Glutamatergic neuron (in vitro differentiated cells): ENCODE measurements around the gene TTC9C. TPM values are rescaled to one million over a fixed set of nuclear protein-coding genes. Genes with fewer than 3 reads are reported as not detected.
A peak's percentile ranks its signal among the peaks of the same experiment; 100 is the strongest.

Source experiments
- DNase-seq: peaks from one replicate; pipeline ENCODE4 v3.0.0; 2022
- H3K27ac Mint-ChIP-seq: one replicate; pipeline ENCODE4 v1.8.0; 2020; ENCODE audit warnings: mild to moderate bottlenecking, mixed read lengths, inconsistent platforms; ENCODE audit not compliant: unreplicated experiment
- H3K27me3 Mint-ChIP-seq: one replicate; pipeline ENCODE4 v1.8.0; 2020; ENCODE audit warnings: mild to moderate bottlenecking, moderate library complexity, mixed read lengths, inconsistent platforms; ENCODE audit not compliant: unreplicated experiment
- H3K36me3 Mint-ChIP-seq: one replicate; pipeline ENCODE4 v1.8.0; 2020; ENCODE audit warnings: mild to moderate bottlenecking, mixed read lengths, inconsistent platforms; ENCODE audit not compliant: unreplicated experiment
- H3K4me1 Mint-ChIP-seq: one replicate; pipeline ENCODE4 v1.8.0; 2020; ENCODE audit warnings: mild to moderate bottlenecking, low read depth, mixed read lengths, inconsistent platforms; ENCODE audit not compliant: unreplicated experiment
- H3K4me3 Mint-ChIP-seq: one replicate; pipeline ENCODE4 v1.8.0; 2020; ENCODE audit warnings: mild to moderate bottlenecking, mixed read lengths, inconsistent platforms; ENCODE audit not compliant: unreplicated experiment
- H3K9me3 Mint-ChIP-seq: one replicate; pipeline ENCODE4 v1.8.0; 2020; ENCODE audit warnings: mild to moderate bottlenecking, moderate library complexity, mixed read lengths, inconsistent platforms; ENCODE audit not compliant: unreplicated experiment
- CTCF ChIP-seq: fragments of 200-600 bp; sonication (generic); IDR thresholded peaks from one replicate; pipeline ENCODE4 v1.5.0; 2021; ENCODE audit not compliant: partially characterized antibody, unreplicated experiment
- total RNA-seq: library from RNA; stranded (reverse); fragmentation: NEBNext Ultra II Directional; extraction: Animal tissue kit (Norgen Biotek cat#: 25700); gene quantifications from one replicate; pipeline ENCODE4 v1.2.1, GENCODE V29; 2021; ENCODE audit not compliant: unreplicated experiment

Gene TTC9C
- total RNA-seq, 1 donor from 2014 or later, result 34.1 TPM

- Mint-ChIP-seq H3K4me1 (peaks cover 12% of the 10 kb centered on the region), H3K9me3 (peaks cover 17% of the 10 kb centered on the region), H3K36me3 (no peaks in the 10 kb centered on the region), H3K27me3 (no peaks in the 10 kb centered on the region), H3K4me3 (peak overlapping the region; percentile 98), H3K27ac (peak overlapping the region; percentile 98)
- DNase-seq, result no peak
- TF ChIP-seq CTCF, result no peak
These were observed 42.5 kb downstream of the TTC9C start for GRCh38 chr11:62770778-62771143.

GRCh38 chr11:62771144-62772021 is 43.1 kb downstream of the TTC9C start, which contains the start of gene TAF6L:
TSS of gene TAF6L (plus strand) at chr11:62771396. CDS start at chr11:62775784, 4,388 bp downstream.
- Mint-ChIP-seq H3K27me3 (no peaks in the 10 kb centered on the region), H3K4me1 (peaks cover 12% of the 10 kb centered on the region), H3K27ac (peak within 1 kb of the TSS; percentile 98), H3K4me3 (peak within 1 kb of the TSS; percentile 98), H3K9me3 (peaks cover 17% of the 10 kb centered on the region), H3K36me3 (no peaks in the 10 kb centered on the region)
- peak; percentile 96 for DNase-seq
- no peak for TF ChIP-seq CTCF

- TF ChIP-seq CTCF, result no peak
- peaks cover 17% of the 10 kb centered on the region for H3K9me3 Mint-ChIP-seq
- no peak overlapping the region for H3K4me3 Mint-ChIP-seq
- H3K4me1 Mint-ChIP-seq, result peaks cover 12% of the 10 kb centered on the region
- no peaks in the 10 kb centered on the region for H3K27me3 Mint-ChIP-seq
- no peak for DNase-seq
- H3K27ac Mint-ChIP-seq, result no peak overlapping the region
- H3K36me3 Mint-ChIP-seq, result no peaks in the 10 kb centered on the region
These were observed 46.1 kb downstream of the TTC9C start for GRCh38 chr11:62774407-62774806.

GRCh38 chr11:62775646-62776045 is 47.4 kb downstream of the TTC9C start:
- H3K36me3 Mint-ChIP-seq, result no peaks in the 10 kb centered on the region

More at GRCh38 chr11:62775646-62776045, 47.4 kb downstream of the TTC9C start:
- Mint-ChIP-seq H3K27me3 (no peaks in the 10 kb centered on the region), H3K4me1 (peaks cover 2% of the 10 kb centered on the region), H3K9me3 (peaks cover 6% of the 10 kb centered on the region), H3K4me3 (peak overlapping the region; percentile 15), H3K27ac (peak overlapping the region; percentile 12)
- no peak for TF ChIP-seq CTCF
- no peak for DNase-seq
